ENCODE measurements around the gene ZBTB16. TPM values are rescaled to one million over a fixed set of nuclear protein-coding genes. Genes with fewer than 3 reads are reported as not detected.

Gene ZBTB16
- total and polyA plus RNA-seq, 4 donors, result 8.9 to 140 (median 34.5) TPM

DNA sequence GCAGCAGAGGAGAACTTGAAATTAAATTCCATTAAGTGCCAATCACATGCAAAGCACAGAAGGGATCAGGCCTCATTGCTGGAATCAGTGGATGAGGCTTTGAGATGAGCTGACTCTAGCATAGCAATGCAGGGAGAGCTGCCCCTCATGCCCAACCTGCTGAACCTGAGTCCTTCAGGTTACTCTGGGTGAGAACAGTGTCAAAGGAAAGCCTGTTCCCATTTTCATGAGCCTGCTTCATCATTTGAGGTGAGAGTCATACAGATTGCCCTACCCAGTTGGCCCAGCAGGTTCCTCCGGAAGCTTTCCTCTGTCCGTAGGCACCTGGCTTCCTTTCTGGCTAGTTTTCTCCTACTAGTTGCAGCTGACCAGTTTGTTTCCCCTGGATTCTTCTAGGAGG lies 25.9 kb upstream of the ZBTB16 start:
- no peaks in the 10 kb centered on the region for H3K36me3 ChIP-seq (ENCODE audit: control insufficient read depth in 4 of 4, insufficient read depth in 3 of 4, low read depth in 1 of 4, low read length in 3 of 4)

GRCh38 chr11:114034956-114035355 lies 24.6 kb upstream of the ZBTB16 start:
- Histone ChIP-seq H3K9ac (ENCODE audit: low read depth in 1 of 2, low read length in 2 of 2) (no peak overlapping the region), H3K27ac (ENCODE audit: low read depth in 1 of 2, low read length in 2 of 2) (no peak overlapping the region), H3K4me1 (ENCODE audit: control insufficient read depth in 4 of 4, insufficient read depth in 4 of 4, low read length in 3 of 4) (peaks cover 4 to 16% (median 8%) of the 10 kb centered on the region in 4 donors), H3K4me3 (ENCODE audit: low read depth in 1 of 3, low read length in 3 of 3) (no peak overlapping the region), H3K9me3 (ENCODE audit: control insufficient read depth in 4 of 4, low read length in 3 of 4) (no peaks in the 10 kb centered on the region), H3K36me3 (ENCODE audit: control insufficient read depth in 4 of 4, insufficient read depth in 3 of 4, low read depth in 1 of 4, low read length in 3 of 4) (no peaks in the 10 kb centered on the region), H3K27me3 (ENCODE audit: control insufficient read depth in 4 of 4, insufficient read depth in 4 of 4, low read length in 3 of 4) (no peaks in the 10 kb centered on the region)
- TF ChIP-seq FOXA1 (IDR thresholded peaks at IDR 0.05) (no peak), ZBTB33 (IDR thresholded peaks at IDR 0.05) (no peak), YY1 (IDR thresholded peaks at IDR 0.05) (no peak), RAD21 (IDR thresholded peaks at IDR 0.05) (no peak), EGR1 (IDR thresholded peaks at IDR 0.05; ENCODE audit: low read depth in 2 of 2) (no peak), HNF4G (IDR thresholded peaks at IDR 0.05) (no peak)
- TF ChIP-seq, protein P1, sequence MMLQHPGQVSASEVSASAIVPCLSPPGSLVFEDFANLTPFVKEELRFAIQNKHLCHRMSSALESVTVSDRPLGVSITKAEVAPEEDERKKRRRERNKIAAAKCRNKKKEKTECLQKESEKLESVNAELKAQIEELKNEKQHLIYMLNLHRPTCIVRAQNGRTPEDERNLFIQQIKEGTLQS (IDR thresholded peaks at IDR 0.05), result no peak
- TF ChIP-seq, protein P2, sequence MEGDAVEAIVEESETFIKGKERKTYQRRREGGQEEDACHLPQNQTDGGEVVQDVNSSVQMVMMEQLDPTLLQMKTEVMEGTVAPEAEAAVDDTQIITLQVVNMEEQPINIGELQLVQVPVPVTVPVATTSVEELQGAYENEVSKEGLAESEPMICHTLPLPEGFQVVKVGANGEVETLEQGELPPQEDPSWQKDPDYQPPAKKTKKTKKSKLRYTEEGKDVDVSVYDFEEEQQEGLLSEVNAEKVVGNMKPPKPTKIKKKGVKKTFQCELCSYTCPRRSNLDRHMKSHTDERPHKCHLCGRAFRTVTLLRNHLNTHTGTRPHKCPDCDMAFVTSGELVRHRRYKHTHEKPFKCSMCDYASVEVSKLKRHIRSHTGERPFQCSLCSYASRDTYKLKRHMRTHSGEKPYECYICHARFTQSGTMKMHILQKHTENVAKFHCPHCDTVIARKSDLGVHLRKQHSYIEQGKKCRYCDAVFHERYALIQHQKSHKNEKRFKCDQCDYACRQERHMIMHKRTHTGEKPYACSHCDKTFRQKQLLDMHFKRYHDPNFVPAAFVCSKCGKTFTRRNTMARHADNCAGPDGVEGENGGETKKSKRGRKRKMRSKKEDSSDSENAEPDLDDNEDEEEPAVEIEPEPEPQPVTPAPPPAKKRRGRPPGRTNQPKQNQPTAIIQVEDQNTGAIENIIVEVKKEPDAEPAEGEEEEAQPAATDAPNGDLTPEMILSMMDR (IDR thresholded peaks at IDR 0.05; ENCODE audit: low read depth, low read length, missing input control), result no peak
- TF ChIP-seq, protein P3, sequence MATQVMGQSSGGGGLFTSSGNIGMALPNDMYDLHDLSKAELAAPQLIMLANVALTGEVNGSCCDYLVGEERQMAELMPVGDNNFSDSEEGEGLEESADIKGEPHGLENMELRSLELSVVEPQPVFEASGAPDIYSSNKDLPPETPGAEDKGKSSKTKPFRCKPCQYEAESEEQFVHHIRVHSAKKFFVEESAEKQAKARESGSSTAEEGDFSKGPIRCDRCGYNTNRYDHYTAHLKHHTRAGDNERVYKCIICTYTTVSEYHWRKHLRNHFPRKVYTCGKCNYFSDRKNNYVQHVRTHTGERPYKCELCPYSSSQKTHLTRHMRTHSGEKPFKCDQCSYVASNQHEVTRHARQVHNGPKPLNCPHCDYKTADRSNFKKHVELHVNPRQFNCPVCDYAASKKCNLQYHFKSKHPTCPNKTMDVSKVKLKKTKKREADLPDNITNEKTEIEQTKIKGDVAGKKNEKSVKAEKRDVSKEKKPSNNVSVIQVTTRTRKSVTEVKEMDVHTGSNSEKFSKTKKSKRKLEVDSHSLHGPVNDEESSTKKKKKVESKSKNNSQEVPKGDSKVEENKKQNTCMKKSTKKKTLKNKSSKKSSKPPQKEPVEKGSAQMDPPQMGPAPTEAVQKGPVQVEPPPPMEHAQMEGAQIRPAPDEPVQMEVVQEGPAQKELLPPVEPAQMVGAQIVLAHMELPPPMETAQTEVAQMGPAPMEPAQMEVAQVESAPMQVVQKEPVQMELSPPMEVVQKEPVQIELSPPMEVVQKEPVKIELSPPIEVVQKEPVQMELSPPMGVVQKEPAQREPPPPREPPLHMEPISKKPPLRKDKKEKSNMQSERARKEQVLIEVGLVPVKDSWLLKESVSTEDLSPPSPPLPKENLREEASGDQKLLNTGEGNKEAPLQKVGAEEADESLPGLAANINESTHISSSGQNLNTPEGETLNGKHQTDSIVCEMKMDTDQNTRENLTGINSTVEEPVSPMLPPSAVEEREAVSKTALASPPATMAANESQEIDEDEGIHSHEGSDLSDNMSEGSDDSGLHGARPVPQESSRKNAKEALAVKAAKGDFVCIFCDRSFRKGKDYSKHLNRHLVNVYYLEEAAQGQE (IDR thresholded peaks at IDR 0.05), result no peak
- DNase-seq (ENCODE audit: low spot score), result no peak
- 91% methylated on average over 11 of the region's 11 CpGs for WGBS

More for the DNA sequence above, 25.9 kb upstream of the ZBTB16 start:
- 92% methylated on average over 2 of the region's 2 CpGs for WGBS
- no peak overlapping the region for H3K4me3 ChIP-seq (ENCODE audit: low read depth in 1 of 3, low read length in 3 of 3)
- H3K9ac ChIP-seq (ENCODE audit: low read depth in 1 of 2, low read length in 2 of 2), result no peak overlapping the region
- TF ChIP-seq NR2F2 (IDR thresholded peaks at IDR 0.05) (no peak), RAD21 (IDR thresholded peaks at IDR 0.05) (no peak), EGR1 (IDR thresholded peaks at IDR 0.05; ENCODE audit: low read depth in 2 of 2) (no peak), YY1 (IDR thresholded peaks at IDR 0.05) (no peak), GABPA (IDR thresholded peaks at IDR 0.05 in 1 of 2, conservative IDR thresholded peaks at IDR 0.05 in 1 of 2) (no peak), ZBTB33 (IDR thresholded peaks at IDR 0.05) (no peak), RXRA (IDR thresholded peaks at IDR 0.05) (no peak)
- TF ChIP-seq, protein P3 (IDR thresholded peaks at IDR 0.05), result no peak
- DNase-seq (ENCODE audit: low spot score), result no peak
- no peak overlapping the region for H3K27ac ChIP-seq (ENCODE audit: low read depth in 1 of 2, low read length in 2 of 2)
- H3K27me3 ChIP-seq (ENCODE audit: control insufficient read depth in 4 of 4, insufficient read depth in 4 of 4, low read length in 3 of 4), result no peaks in the 10 kb centered on the region
- no peaks in the 10 kb centered on the region for H3K9me3 ChIP-seq (ENCODE audit: control insufficient read depth in 4 of 4, low read length in 3 of 4)
- peaks cover 4 to 16% (median 8%) of the 10 kb centered on the region in 4 donors for H3K4me1 ChIP-seq (ENCODE audit: control insufficient read depth in 4 of 4, insufficient read depth in 4 of 4, low read length in 3 of 4)

Data from liver (tissue), 9 donors.